Ovary (tissue), 3 donors: ENCODE measurements around the gene STK24.

Source experiments
- CTCF ChIP-seq, 3 donors: fragments of 450-650 bp in 2 of 3; fragments of 200-600 bp in 1 of 3; IDR thresholded peaks; one replicate each; pipeline versions ENCODE4 v1.5.1 to v1.8.0; 2016 to 2022; ENCODE audit warnings: antibody characterized with exemption in 3 of 3, mild to moderate bottlenecking in 1 of 3
- EP300 ChIP-seq: sonication (generic); formaldehyde crosslinking; IDR thresholded peaks from one replicate; pipeline ENCODE4 v1.6.1; 2017; ENCODE audit warnings: antibody characterized with exemption
- POLR2A ChIP-seq: fragments of 450-650 bp; IDR thresholded peaks from one replicate; pipeline ENCODE4 v1.6.1; 2017; ENCODE audit warnings: antibody characterized with exemption, mild to moderate bottlenecking, moderate library complexity
- donor health status: DM: no; HTN: no; CAD: no.

- no peak for TF ChIP-seq CTCF (IDR thresholded peaks at IDR 0.05)
- TF ChIP-seq POLR2A: no peak
- TF ChIP-seq EP300: no peak
These were observed 14.9 kb upstream of the STK24 start for GRCh38 chr13:98591721-98592361.
